SU-DHL-6 (cell line): ENCODE results near the gene HID1.

ENCODE experiments used
- CTCF ChIP-seq: fragments of 200-600 bp; sonication (generic); IDR thresholded peaks from one replicate; pipeline ENCODE4 v1.5.1; 2017; ENCODE audit warnings: antibody characterized with exemption, mild to moderate bottlenecking, low read length, moderate library complexity; ENCODE audit not compliant: insufficient read depth, poor library complexity, severe bottlenecking
- EZH2phosphoT487 ChIP-seq: fragments of 200-600 bp; sonication (generic), shearing (Covaris generic); conservative IDR thresholded peaks from 2 replicates; pipeline ENCODE4 v1.6.1; 2018; ENCODE audit warnings: mild to moderate bottlenecking, antibody characterized with exemption, low read length, moderate library complexity, mixed read lengths

GRCh38 chr17:74956093-74956492 lies 16.5 kb downstream of the HID1 start:
- no peak for TF ChIP-seq CTCF
- TF ChIP-seq EZH2phosphoT487: no peak
